ENCODE data around the gene PCMTD2.

PCMTD2 gene

DNA sequence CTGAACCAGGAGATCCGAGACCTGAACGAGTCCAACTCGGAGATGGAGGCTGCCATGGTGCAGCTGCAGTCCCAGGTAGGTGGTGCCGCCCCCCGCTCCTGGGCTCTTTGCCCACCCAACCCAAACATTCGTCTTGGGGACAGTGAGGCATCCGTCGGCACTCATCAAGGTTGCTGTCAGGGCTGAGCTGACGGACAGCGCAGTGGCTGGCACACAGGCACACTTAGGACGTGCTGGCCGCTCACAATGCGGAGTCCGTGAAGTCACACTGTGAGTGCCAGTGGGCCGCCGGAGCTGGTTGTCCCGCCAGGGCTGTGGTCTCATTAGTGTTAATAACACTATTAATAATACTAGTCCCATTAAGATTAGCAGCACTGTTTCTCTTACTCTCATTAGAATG lies 18.2 kb upstream of the PCMTD2 start:
- H3K27ac ChIP-seq: no peak overlapping the region
- no peak for DNase-seq (ENCODE audit: low read depth, low spot score)

DNA sequence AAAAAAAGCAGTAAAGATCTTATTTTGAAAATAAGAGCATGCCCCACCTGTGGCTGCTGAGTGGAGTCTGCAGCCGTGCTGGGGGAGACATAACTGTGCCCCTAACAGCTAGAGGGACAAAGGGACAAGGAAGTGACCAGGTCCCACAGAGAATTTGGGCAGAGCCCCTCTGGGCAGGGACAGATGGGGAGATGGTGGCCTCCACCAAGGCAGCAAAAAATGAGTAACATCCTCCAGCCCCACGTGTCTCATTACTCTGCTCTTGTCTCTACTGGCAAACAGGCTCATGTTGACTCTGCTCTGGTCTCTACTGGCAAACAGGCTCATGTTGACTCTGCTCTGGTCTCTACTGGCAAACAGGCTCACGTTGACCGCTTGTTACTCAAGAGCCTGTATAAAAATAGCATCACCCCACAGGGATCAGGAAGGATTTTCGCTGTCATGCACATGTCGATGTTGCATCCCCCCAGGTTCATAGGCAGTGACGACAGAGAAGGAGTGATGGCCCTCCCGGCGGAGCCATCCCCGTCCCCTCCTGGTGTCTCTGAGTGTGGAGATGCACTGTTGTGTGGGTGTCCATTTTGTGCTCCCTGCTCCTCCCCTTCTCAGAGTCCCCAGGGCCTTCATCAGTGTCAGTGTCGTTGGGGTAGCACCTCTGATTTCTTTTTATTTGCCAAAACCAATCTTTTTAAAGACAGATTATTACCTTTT lies 17.3 kb upstream of the PCMTD2 start:
- no peak overlapping the region for H3K27ac ChIP-seq
- DNase-seq (ENCODE audit: low read depth, low spot score): no peak

DNA sequence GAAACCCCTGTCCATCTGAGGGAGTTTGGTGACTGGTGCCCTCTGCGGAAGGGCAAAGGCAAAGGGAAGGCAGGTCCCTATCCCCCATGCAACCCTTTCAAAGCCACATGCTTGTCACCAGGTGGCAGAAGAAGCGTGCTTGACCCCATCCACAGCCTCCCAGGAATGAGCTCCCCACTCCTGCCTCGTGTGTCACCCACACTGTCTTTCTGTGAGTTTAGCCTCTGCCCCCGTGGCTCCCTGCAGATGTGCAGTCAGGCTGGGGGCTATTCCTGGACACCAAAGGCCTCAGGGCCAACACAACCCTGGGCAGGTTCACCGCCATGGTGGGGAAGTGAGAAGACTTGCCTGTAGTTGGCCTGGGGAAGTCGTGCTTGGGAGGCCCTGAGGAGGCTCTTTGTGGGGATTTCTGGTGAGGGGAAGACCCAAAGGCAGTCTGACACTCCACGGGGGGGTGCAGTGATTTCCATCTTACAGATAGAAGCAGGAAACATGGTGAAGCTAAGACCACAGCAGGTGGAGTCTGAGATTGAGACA lies 16.6 kb upstream of the PCMTD2 start:
- H3K27ac ChIP-seq: no peak overlapping the region
- DNase-seq (ENCODE audit: low read depth, low spot score): no peak

DNA sequence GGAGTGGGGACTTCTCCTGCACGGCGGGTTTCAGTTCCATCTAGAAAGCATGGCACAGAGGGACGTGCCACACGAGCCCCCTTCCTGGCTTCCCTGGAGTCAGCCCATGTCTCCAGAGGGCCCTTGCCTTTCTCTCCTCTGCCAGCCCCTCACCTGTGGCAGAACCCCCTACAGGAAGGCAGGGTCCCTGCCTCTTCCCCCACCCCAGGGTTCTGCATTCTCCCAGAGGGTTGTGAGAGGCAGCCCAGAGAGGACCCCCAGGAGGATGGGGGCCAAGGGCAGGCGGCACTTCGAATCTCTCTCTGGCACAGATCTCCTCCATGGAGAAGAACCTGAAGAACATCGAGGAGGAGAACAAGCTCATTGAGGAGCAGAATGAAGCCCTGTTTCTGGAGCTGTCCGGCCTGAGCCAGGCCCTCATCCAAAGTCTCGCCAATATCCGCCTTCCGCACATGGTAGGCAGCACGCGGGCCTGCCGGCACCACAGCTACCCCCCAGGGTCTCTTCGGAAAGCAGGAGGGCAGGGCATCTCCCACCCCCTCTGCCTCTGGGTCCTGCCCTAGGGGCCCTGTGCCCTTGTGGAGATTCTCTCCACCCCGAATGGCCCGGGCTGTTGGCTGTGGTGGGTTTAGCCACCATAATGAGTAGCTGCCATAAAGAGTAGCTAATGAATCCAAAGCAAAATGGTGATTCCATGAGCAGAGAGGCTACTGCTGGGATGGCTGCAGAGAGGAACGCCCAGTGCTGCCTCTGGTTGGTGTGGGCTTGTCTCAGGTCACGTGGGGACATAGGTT lies 15.9 kb upstream of the PCMTD2 start:
- no peak for DNase-seq (ENCODE audit: low read depth, low spot score)
- no peak overlapping the region for H3K27ac ChIP-seq

DNA sequence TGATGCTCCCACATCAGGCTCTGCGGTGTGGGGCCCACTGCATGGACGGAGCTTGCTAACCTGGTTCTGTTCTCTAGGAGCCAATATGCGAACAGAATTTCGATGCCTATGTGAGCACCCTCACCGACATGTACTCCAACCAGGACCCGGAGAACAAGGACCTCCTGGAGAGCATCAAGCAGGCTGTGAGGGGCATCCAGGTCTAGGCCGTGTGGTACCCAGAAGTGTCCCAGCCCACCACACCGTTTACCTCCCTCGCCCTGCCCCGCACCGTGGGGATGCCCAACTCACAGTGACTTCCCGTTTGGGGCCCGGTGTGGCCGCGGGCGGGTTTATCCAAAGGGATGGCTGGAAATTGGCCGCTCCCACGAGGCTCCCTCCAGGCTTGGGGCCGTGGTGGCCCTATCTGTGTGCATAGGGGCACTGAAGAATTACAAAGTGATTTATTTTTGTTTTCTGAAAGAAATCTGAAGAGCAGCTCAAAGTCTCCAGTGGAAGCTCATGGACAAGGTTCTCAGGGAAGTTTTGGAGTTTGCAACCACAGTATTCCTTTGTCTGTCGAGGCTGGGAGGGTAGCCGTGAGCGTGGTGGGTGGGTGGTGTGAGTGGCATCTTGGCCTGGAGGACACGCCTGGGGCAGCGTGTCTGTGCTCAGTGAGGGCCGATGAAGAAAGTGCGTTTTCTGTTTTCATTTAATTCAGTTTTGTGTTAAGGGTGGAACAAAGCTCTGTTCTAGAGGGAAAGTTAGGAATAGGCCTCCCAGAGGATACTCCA lies 15.1 kb upstream of the PCMTD2 start:
- no peak for DNase-seq (ENCODE audit: low read depth, low spot score)
- H3K27ac ChIP-seq: no peak overlapping the region

DNA sequence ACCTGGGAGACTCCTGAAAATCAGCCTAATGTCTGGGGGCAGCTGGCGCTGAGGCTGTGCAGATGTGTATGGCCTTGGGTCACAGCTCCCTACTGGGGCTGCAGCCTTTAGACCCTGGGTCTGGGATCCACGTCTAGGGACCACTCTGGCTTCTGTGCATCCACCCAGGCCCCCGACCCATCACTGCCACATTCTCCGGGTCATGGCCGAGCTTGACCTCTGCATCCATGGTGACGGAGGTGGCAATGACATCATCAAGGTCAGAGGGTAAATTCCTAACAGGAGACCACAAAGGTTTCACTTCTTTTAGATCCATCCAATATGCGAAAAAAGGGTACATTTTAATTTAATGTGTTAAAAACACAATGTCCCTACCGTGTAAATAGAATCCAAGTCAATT lies 14.5 kb upstream of the PCMTD2 start:
- no peak for DNase-seq (ENCODE audit: low read depth, low spot score)

DNA sequence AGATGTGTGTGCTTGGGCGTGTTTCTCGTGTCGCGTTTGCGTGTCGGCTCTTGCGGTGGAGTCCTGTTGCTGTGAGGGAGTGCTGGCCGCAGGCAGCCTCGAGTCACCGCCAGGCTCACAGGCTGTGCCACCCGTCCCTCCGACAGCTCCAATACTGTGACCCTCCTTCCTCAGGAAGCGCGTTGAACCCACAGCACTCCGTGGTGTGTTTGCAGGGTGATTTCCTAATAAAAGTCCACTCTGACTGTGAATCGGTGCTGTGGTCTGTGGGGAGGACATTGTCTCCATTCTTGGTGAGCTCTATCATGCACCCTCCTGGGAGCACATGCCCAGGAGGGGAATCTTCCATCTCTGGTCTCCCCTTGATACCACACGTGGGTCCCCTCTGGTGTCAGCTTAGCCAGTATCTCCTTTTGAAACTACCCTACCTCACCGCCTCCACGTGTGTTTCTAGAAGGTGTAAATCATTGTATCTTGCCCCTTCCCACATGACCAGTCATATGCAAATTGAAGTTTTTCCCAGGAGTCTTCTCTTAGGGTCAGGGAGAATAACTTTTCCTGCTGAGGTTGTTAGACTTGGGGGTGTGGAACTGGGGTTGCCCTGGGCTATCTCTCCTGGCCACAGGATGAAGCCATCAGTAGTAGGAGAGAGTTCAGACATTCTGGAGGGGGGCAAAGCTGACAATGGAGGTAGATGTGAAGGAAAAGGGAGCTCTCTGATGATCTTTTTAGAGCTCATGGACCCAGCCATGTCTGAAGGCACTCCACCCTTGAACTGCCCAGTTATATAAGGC lies 13.3 kb upstream of the PCMTD2 start:
- DNase-seq (ENCODE audit: low read depth, low spot score): no peak
- no peak overlapping the region for H3K27ac ChIP-seq

More for the DNA sequence above, 14.5 kb upstream of the PCMTD2 start:
- no peak overlapping the region for H3K27ac ChIP-seq

DNA sequence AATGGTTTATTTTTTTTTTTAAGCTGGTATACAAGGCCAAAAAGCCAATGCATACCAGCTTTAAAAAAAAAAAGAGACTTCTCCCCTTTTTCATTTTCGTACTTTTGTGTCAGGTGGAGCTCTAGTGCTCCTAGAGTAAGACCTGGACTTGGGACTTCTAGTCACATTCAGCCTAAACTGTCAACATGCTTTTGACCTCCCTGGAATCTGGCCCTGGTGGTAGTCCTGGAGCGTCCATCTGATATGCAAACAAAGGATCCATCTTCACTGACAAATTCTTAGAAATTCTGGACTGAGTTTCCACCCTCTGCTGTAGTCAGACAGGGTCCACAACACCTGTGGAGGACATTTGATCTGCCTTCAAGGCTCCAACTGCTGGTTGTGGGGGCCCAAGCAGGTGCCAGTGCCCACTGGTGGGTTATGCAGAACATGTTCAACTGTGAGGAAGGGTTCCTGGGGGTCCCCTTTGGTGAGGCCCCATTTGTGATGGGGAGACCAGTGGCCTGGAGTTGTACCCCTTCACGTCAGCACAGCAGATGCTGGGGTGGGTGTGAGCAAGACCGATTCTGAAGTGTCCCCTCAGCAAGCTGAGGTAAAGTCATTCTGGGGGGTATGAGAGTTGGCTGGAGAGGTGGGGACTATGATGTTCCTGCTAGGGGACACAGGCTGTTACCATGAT lies 12.6 kb upstream of the PCMTD2 start:
- no peak for DNase-seq (ENCODE audit: low read depth, low spot score)
- H3K27ac ChIP-seq: no peak overlapping the region

DNA sequence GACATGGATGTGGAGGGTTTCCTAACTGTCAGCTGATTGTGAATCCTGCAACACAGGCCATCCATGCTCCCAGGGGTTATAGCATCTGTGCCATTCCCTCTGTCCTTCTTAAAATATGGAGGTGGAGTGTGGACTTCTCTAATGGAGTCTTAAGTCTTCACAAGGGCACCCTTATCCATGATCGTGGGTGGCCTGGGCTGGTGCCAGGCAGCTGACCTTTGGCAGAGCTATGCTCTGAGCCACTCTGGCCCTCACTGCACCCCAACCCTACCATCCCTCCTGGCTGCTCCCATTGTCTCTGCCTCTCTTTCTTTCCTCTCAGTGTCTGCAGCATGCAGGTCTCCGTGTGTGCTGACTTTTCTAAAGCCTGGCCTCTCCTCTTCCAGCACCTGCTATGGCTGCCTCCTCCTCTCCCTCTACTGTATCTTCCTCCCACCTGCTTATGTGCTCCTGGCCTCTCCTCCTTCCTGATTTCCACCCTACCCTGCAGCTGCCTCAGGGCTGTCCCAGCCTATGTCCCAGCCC lies 11.2 kb upstream of the PCMTD2 start:
- no peak for DNase-seq (ENCODE audit: low read depth, low spot score)

DNA sequence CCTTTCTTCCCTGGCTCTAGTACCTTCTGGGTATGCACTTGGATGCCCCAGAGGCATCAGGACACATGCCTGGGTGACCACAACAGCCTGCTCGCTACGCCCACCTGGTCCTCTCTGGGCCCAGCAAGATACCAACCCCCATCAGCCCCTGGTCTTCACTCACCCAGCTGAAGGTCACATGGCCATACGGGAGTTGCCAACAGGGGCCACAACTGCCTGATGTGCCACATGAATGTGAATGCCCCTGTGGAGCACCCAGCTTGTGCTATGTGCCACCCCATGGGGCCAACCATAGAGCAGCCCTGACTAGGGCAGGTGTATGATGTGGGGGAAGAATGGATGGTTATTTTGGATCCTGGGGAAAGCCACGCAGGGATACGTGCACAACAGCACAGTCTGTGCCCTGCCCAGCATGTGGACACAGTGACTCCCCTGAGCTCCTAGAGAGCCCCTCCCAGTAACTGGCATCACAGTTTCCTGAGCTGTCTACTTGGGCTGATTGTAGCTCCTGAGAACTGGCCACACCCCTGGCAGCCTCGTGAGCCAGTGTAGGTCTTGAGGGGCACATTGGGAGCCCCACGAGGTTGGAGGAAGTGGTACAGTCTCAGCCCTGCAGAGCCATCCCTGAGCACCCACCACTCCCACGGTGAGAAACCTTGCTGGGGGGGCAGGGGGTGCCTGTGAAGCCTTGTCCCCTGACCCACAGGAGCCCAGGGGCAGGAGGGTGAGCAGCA lies 10.5 kb upstream of the PCMTD2 start:
- no peak overlapping the region for H3K27ac ChIP-seq
- DNase-seq (ENCODE audit: low read depth, low spot score): no peak

More for the DNA sequence above, 11.2 kb upstream of the PCMTD2 start:
- no peak overlapping the region for H3K27ac ChIP-seq

DNA sequence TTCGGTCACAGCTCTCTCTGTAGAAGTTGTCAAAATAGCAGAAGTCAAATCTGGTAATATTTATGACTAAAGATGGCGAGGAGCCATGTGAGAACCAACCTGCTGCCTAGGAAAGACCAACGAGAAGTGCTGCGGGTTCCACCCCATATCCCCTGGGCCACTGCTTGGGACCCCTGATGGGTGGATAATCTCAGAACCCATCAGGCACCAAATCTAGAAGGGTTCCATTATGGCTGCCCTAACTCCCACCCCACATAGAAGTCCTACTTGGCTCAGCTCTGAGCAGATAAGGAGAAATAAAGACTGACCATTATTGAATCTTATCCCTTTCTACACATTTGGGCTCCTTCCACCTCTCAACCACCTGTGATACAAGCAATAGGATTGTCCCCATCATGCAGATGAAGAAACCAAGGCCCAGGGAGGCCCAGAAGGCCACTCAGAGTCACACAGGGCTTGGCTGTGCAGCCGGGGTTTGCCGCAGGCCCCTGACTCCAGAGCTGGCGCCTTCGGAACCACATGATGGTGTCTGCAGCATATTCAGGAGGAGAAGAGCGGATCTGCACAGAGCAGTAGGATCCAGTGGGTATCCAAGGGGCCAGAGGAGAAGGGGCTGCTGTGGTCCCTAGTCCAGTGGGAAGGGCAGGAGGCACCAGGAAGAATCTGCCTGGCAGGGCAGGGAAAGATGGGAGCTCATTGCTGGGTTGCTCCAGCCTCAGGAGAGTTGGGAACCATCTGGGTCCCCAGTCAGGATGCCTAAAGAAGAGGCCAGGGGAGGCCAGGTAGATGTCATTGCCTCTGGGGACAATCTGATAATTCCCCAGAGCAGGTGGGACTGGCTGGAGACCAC lies 9.6 kb upstream of the PCMTD2 start:
- H3K27ac ChIP-seq: no peak overlapping the region
- no peak for DNase-seq (ENCODE audit: low read depth, low spot score)

DNA sequence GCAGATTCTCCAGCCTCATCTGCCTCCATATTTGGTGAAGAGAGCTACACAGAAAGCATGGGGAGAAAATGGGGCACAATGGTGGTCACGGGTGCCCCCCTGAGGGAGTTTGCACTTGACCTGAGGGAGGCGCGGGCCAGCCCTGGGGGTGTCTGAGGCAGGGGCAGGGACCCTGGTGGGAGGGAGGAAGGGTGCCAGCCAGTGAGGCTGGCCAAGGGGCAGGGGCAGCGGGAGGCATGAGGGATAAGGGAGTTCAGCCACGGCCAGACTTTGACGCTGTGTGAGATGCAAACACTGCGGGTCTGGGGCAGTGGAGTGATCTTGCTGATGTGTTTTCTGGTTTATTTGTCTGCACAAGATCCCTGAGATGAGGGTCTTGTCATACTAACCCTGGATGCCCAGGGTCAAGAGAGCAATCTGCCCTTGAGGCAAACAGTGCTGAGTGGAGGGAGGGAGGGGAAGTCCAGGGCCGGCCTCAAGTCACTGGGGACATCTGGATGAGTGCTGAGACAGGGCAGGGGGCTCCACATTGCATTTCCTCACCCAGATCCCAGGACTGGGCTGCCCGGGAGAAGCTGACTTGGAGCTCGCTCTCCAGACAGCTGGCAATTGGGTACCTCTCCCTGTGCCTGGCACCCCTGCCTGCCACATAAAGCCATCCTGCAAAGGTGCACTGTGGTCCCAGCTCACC lies 8.8 kb upstream of the PCMTD2 start:
- H3K27ac ChIP-seq: no peak overlapping the region
- DNase-seq (ENCODE audit: low read depth, low spot score): no peak

DNA sequence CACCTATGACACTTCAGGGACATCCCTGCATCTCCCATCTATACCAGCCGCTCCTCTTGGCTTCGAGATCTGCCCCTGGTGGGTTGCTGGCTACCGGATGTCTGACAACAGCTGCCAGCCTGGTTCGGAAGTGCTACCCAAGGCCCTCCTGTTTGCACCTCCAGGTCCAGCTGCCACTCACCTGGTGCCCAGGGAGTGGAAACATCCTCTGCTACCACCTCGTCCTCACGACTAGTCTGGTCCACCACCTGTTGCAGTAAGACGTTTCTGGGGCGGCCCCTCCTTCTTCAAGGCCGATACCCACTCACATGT lies 8.3 kb upstream of the PCMTD2 start:
- no peak overlapping the region for H3K27ac ChIP-seq
- DNase-seq (ENCODE audit: low read depth, low spot score): no peak

DNA sequence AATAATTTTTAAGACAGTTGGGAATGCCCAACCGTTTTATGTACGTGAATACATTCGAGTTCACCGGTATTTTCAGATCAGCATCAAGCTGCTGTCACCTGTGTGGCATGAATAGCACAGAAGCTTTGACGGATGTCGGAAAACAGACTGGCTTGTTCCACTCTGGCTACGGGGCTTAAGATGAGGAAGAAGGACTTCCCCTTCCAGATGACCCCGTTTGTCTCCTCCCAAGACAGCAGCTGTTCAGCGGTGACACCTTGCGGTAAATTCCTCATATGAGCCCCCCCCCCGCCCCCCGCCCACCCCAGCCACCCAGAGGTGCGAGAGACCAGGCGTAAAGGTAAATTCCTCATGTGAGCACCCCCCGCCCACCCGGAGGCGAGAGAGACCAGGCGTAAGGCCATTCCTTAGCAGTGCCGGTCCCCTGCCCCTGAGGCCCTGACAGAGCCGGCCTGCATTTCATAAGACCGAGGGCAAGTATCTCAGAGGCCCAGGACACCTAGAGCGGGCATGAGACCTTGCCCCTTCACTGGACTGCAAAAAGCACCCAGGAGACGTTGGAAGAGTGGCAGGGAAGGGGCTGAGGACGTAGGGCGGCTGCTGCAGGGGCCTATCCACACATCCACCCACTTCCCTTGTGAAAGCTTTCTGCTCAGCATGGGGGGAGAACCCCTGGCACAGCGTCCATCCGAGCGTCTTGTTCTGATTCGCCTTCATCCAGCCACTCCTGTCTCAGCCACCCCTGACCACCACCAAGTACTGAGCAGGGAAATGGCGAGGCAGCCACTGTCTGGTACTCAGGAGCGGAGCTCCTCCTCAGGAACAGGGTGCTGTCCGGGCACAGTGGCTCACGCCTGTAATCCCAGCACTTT lies 7.3 kb upstream of the PCMTD2 start:
- no peak for DNase-seq (ENCODE audit: low read depth, low spot score)
- H3K27ac ChIP-seq: no peak overlapping the region

DNA sequence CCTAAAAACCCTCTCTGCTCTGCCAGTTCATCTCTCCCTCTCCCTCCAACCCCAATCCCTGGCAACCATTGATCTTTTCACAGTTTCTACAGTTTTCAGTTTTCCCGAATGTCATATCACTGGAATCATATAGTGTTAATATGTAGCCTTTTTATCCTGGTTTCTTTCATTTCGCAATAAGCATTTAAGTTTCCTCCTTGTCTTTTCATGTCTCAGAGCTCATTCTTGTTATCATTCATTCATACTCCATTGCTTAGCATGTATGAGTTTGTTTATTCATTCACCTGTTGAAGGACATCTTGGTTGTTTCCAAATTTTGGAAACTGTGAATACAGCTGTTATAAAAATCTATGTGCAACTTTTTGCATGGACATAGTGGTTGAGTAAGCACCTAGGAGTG lies 5.5 kb upstream of the PCMTD2 start:
- no peak overlapping the region for H3K27ac ChIP-seq
- no peak for DNase-seq (ENCODE audit: low read depth, low spot score)

DNA sequence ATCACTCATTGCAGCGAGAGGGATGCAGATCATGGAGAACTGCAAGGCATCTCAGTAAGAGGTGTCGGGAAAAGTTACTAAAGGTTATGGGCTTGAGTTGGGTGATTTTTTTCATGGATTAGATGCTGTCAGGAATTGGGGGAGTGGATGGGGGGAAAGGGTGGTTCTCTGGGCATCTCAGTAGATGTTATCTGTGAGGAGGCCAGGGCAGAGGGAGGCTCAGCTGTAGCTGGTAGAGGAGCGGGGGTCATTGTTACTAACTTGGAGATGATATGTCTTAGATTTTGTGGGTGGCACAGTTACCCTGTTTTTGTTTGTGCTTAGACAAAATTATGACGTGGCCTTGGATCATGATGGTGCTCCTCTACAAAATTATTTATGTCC lies 2.6 kb upstream of the PCMTD2 start:
- H3K27ac ChIP-seq: no peak overlapping the region
- DNase-seq (ENCODE audit: low read depth, low spot score): no peak

Measured in epithelial cell of prostate (primary cell).